ENCODE results near the gene C1QTNF6. TPM values are rescaled to one million over a fixed set of nuclear protein-coding genes. Genes with fewer than 3 reads are reported as not detected.
A peak's percentile ranks its signal among the peaks of the same experiment; 100 is the strongest.

The C1QTNF6 gene
- polyA plus RNA-seq, 1 of the 3 experiments (the other 2 are of a cell fraction) = 47.7 TPM

DNA sequence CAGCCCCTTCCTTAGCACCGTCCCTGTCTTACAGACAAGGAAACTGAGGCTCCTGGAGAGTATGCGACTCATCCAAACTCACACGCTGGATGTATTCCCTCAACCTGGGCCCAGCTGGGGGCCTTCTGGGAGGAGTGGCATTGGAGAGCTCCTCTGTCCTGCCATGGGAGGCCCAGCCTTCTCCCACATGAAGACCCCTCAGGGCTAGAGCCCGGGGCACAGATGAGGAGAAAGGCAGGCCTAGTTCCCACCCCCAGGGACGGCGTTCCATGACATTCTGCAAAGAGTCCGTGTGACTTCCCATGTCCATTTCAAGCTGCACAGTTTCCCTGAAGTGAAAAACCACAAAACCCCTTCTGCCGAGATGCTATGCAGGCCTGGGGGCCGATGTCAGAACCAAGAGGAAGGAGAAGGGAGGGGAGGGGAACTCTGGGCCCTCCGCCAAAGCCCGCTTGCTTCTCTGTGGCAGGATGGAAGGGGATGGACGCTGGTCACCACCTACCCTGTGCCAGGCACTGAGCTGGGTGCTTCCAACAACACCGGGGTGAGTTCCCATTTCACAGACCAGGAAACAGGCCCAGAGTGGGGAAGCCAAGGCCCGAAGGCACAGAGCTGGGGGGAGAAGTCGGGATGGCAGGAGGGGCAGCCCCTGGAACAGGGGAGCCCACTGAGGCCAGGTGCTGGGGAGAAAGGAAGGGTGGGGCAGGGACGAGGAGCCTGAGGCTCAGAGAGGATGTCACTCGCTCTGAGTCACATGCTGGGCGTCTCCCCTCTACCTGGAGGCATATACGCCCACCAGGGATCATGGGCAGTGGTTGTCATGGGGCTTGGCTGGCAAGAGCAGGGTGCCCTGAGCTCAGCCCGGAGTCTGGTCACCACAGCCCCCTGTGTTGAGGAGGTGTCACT, 40.3 kb upstream of the C1QTNF6 start:
- H3K4me3 ChIP-seq (ENCODE audit: low read depth in 2 of 2, low read length in 1 of 2) = no peak overlapping the region
- H3K36me3 ChIP-seq (replicated peaks in 1 of 2; ENCODE audit: control insufficient read depth in 1 of 2, insufficient read depth in 2 of 2, low read length in 1 of 2) = no peaks in the 10 kb centered on the region
- POLR2A ChIA-PET = no interaction called here
- WGBS (ENCODE audit: low lambda C conversion rate) = 49% methylated on average over 15 of the region's 20 CpGs
- H3K27ac ChIP-seq (ENCODE audit: low read depth in 2 of 2, low read length in 1 of 2) = peak overlapping the region; percentile 54 to 83; a peak in 3 of 4 replicates
- CTCF ChIA-PET = interaction anchor here (1.1 to 5.9 kb wide), 2 partner anchors 23 to 32 kb away, joined by 3 to 52 read pairs; no protein-coding TSS in a partner anchor
- H2AFZ ChIP-seq (ENCODE audit: low read depth) = no peak overlapping the region
- no peaks in the 10 kb centered on the region for H3K9me2 ChIP-seq
- H3K79me2 ChIP-seq (ENCODE audit: insufficient read depth) = no peaks in the 10 kb centered on the region
- no peak for DNase-seq
- no peak overlapping the region for H3K9ac ChIP-seq
- H3K4me1 ChIP-seq (ENCODE audit: control insufficient read depth in 1 of 2, insufficient read depth in 2 of 2, low read depth in 1 of 2, low read length in 1 of 2) = peaks cover 15 to 22% of the 10 kb centered on the region in 2 experiments; a peak in 3 of 4 replicates
- no peaks in the 10 kb centered on the region for H3K9me3 ChIP-seq
- peak overlapping the region; percentile 73 for H3K4me2 ChIP-seq
- peaks cover 23% of the 10 kb centered on the region for H3F3A ChIP-seq (replicated peaks; ENCODE audit: insufficient read depth)
- no peaks in the 10 kb centered on the region for H3K27me3 ChIP-seq (ENCODE audit: insufficient read depth)
- no peaks in the 10 kb centered on the region for H4K20me1 ChIP-seq (ENCODE audit: insufficient read depth)
- no peak for TF ChIP-seq CTCF (IDR thresholded peaks at IDR 0.05)
- peak; percentile 50; the same call in 1 of the 2 replicates for TF ChIP-seq POLR2AphosphoS5 (IDR thresholded peaks at IDR 0.05; ENCODE audit: low read depth, low read length)
- no peak for TF ChIP-seq FOXM1 (IDR thresholded peaks at IDR 0.05; ENCODE audit: low read depth)
- TF ChIP-seq GABPA (IDR thresholded peaks at IDR 0.05; ENCODE audit: low read depth) = no peak
- TF ChIP-seq GATA2 (CRISPR knock-in tag; IDR thresholded peaks at IDR 0.05) = no peak
- TF ChIP-seq NRF1 (IDR thresholded peaks at IDR 0.05; ENCODE audit: low read depth, low read length) = no peak
- TF ChIP-seq, protein P1, sequence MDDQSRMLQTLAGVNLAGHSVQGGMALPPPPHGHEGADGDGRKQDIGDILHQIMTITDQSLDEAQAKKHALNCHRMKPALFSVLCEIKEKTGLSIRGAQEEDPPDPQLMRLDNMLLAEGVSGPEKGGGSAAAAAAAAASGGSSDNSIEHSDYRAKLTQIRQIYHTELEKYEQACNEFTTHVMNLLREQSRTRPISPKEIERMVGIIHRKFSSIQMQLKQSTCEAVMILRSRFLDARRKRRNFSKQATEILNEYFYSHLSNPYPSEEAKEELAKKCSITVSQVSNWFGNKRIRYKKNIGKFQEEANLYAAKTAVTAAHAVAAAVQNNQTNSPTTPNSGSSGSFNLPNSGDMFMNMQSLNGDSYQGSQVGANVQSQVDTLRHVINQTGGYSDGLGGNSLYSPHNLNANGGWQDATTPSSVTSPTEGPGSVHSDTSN (IDR thresholded peaks at IDR 0.05) = peak; percentile 78
- no peak for TF ChIP-seq RXRA (IDR thresholded peaks at IDR 0.05; ENCODE audit: borderline replicate concordance, low read depth)
- TF ChIP-seq IRF3 (IDR thresholded peaks at IDR 0.05; ENCODE audit: low read depth, low read length) = no peak
- peak; percentile 91 for TF ChIP-seq TCF12 (IDR thresholded peaks at IDR 0.05)
- TF ChIP-seq, protein P2, sequence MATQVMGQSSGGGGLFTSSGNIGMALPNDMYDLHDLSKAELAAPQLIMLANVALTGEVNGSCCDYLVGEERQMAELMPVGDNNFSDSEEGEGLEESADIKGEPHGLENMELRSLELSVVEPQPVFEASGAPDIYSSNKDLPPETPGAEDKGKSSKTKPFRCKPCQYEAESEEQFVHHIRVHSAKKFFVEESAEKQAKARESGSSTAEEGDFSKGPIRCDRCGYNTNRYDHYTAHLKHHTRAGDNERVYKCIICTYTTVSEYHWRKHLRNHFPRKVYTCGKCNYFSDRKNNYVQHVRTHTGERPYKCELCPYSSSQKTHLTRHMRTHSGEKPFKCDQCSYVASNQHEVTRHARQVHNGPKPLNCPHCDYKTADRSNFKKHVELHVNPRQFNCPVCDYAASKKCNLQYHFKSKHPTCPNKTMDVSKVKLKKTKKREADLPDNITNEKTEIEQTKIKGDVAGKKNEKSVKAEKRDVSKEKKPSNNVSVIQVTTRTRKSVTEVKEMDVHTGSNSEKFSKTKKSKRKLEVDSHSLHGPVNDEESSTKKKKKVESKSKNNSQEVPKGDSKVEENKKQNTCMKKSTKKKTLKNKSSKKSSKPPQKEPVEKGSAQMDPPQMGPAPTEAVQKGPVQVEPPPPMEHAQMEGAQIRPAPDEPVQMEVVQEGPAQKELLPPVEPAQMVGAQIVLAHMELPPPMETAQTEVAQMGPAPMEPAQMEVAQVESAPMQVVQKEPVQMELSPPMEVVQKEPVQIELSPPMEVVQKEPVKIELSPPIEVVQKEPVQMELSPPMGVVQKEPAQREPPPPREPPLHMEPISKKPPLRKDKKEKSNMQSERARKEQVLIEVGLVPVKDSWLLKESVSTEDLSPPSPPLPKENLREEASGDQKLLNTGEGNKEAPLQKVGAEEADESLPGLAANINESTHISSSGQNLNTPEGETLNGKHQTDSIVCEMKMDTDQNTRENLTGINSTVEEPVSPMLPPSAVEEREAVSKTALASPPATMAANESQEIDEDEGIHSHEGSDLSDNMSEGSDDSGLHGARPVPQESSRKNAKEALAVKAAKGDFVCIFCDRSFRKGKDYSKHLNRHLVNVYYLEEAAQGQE (IDR thresholded peaks at IDR 0.05; ENCODE audit: low read depth, low read length) = no peak
- no peak for TF ChIP-seq SIN3A (IDR thresholded peaks at IDR 0.05; ENCODE audit: borderline replicate concordance, low read depth, low read length)
- TF ChIP-seq USF2 (IDR thresholded peaks at IDR 0.05; ENCODE audit: borderline replicate concordance, low read depth, low read length) = no peak
- TF ChIP-seq RFX5 (IDR thresholded peaks at IDR 0.05; ENCODE audit: low read length) = no peak
- peak; percentile 47; the same call in 1 of the 2 replicates for TF ChIP-seq MAX (IDR thresholded peaks at IDR 0.05; ENCODE audit: low read depth)
- TF ChIP-seq RAD21 (IDR thresholded peaks at IDR 0.05; ENCODE audit: low read length) = no peak
- TF ChIP-seq ELF1 (IDR thresholded peaks at IDR 0.05) = no peak
- TF ChIP-seq, protein P3, sequence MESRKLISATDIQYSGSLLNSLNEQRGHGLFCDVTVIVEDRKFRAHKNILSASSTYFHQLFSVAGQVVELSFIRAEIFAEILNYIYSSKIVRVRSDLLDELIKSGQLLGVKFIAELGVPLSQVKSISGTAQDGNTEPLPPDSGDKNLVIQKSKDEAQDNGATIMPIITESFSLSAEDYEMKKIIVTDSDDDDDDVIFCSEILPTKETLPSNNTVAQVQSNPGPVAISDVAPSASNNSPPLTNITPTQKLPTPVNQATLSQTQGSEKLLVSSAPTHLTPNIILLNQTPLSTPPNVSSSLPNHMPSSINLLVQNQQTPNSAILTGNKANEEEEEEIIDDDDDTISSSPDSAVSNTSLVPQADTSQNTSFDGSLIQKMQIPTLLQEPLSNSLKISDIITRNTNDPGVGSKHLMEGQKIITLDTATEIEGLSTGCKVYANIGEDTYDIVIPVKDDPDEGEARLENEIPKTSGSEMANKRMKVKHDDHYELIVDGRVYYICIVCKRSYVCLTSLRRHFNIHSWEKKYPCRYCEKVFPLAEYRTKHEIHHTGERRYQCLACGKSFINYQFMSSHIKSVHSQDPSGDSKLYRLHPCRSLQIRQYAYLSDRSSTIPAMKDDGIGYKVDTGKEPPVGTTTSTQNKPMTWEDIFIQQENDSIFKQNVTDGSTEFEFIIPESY (IDR thresholded peaks at IDR 0.05; ENCODE audit: borderline replicate concordance, low read depth) = no peak
- TF ChIP-seq CHD2 (IDR thresholded peaks at IDR 0.05; ENCODE audit: low read length, partially characterized antibody) = no peak
- peak; percentile 89 for TF ChIP-seq NFIC (IDR thresholded peaks at IDR 0.05; ENCODE audit: borderline replicate concordance)
- peak in 1 of 2 experiments; percentile 64; a peak in 1 of 4 replicates for TF ChIP-seq EP300 (IDR thresholded peaks at IDR 0.05; ENCODE audit: borderline replicate concordance in 1 of 2, low read depth in 1 of 2, low read length in 1 of 2)
